H1 (cell line): ENCODE measurements around the gene DLK1. TPM values are rescaled to one million over a fixed set of nuclear protein-coding genes. Genes with fewer than 3 reads are reported as not detected.

Source experiments
- CTCF ChIA-PET: fragments of 300-600 bp; sonication (Branson Sonifier 250); formaldehyde crosslinking; loops from one replicate; lab custom pipeline; 2021; ENCODE audit not compliant: partially characterized antibody; lab: Charles Lee
- POLR2A ChIA-PET: fragments of 300-600 bp; sonication (Branson Sonifier 250); formaldehyde crosslinking; loops from one replicate; lab custom pipeline; 2021; ENCODE audit warnings: inconsistent platforms; ENCODE audit not compliant: partially characterized antibody; lab: Charles Lee
- DNase-seq, 2 experiments: peaks; one replicate each; pipeline versions ENCODE4 v3.0.0 to v3.0.0-alpha.2; 2010 to 2022; ENCODE audit warnings: low spot score in 2 of 2, low read depth in 1 of 2, mixed read lengths in 1 of 2
- FAIRE-seq: peaks from 2 replicates; lab custom pipeline; 2011; peaks lifted over from hg19 to GRCh38; lab: Jason Lieb, UNC
- H2AFZ ChIP-seq: 2 replicates; pipeline ENCODE4 v1.8.1; 2012; ENCODE audit warnings: low read length, inconsistent platforms
- H2AK5ac ChIP-seq: 2 replicates; pipeline ENCODE4 v1.6.1; 2013; ENCODE audit warnings: low read depth, low read length
- H2BK120ac ChIP-seq: replicated peaks from 2 replicates; pipeline ENCODE3; 2013; ENCODE audit warnings: low read depth, low read length, inconsistent platforms
- H2BK12ac ChIP-seq: 2 replicates; pipeline ENCODE4 v1.6.1; 2013; ENCODE audit warnings: low read depth, low read length
- H2BK15ac ChIP-seq: 2 replicates; pipeline ENCODE4 v1.6.1; 2013; ENCODE audit warnings: low read length
- H2BK20ac ChIP-seq: 2 replicates; pipeline ENCODE4 v1.6.1; 2013; ENCODE audit warnings: low read length
- H2BK5ac ChIP-seq: 2 replicates; pipeline ENCODE4 v1.6.1; 2013; ENCODE audit warnings: low read depth, low read length
- H3K14ac ChIP-seq: 2 replicates; pipeline ENCODE4 v1.6.1; 2013; ENCODE audit warnings: inconsistent platforms; ENCODE audit not compliant: insufficient read length
- H3K18ac ChIP-seq: 2 replicates; pipeline ENCODE4 v1.6.1; 2013; ENCODE audit warnings: low read length; ENCODE audit errors: extremely low read depth
- H3K23ac ChIP-seq: 2 replicates; pipeline ENCODE4 v1.6.1; 2013; ENCODE audit warnings: inconsistent platforms; ENCODE audit not compliant: insufficient read length
- H3K23me2 ChIP-seq: 2 replicates; pipeline ENCODE4 v1.6.1; 2013; ENCODE audit warnings: low read depth, low read length
- H3K27ac ChIP-seq: 2 replicates; pipeline ENCODE4 v1.6.1; 2011; ENCODE audit warnings: low read depth, low read length, inconsistent platforms
- H3K27me3 ChIP-seq, 4 experiments: replicated peaks in 1 of 4; 1 replicate in 1 of 4; 2 replicates in 3 of 4; pipeline versions ENCODE4 v1.6.1 to v1.8.1; 2011 to 2013; ENCODE audit warnings: low read length in 3 of 4, mild to moderate bottlenecking in 3 of 4, inconsistent platforms in 2 of 4, mixed read lengths in 2 of 4, moderate library complexity in 1 of 4; ENCODE audit not compliant: control insufficient read depth in 3 of 4, insufficient read depth in 3 of 4; ENCODE audit errors: extremely low read depth in 1 of 4
- H3K36me3 ChIP-seq, 4 experiments: 2 replicates each; pipeline versions ENCODE4 v1.6.1 to v1.8.1; 2011 to 2013; ENCODE audit warnings: mild to moderate bottlenecking in 4 of 4, low read length in 3 of 4, moderate library complexity in 2 of 4, control low read depth in 1 of 4, inconsistent platforms in 1 of 4; ENCODE audit not compliant: insufficient read depth in 4 of 4, control insufficient read depth in 2 of 4
- H3K4ac ChIP-seq: replicated peaks from 2 replicates; pipeline ENCODE3; 2013; ENCODE audit warnings: low read length, low read depth, mixed read lengths, inconsistent platforms; ENCODE audit not compliant: insufficient read length
- H3K4me1 ChIP-seq, 4 experiments: replicated peaks in 1 of 4; 1 replicate in 1 of 4; 2 replicates in 3 of 4; pipeline versions ENCODE4 v1.6.1 to v1.8.1; 2011 to 2013; ENCODE audit warnings: low read length in 3 of 4, inconsistent platforms in 2 of 4, mixed read lengths in 1 of 4; ENCODE audit not compliant: insufficient read depth in 4 of 4, control insufficient read depth in 3 of 4
- H3K4me2 ChIP-seq, 2 experiments: 2 replicates each; pipeline versions ENCODE4 v1.6.1 to v1.8.1; 2011 to 2013; ENCODE audit warnings: low read depth in 2 of 2, low read length in 2 of 2, control low read depth in 1 of 2, inconsistent platforms in 1 of 2, mild to moderate bottlenecking in 1 of 2; ENCODE audit not compliant: insufficient read depth in 1 of 2
- H3K4me3 ChIP-seq, 4 experiments: fragments of 200-600, 300-600 bp in 1 of 4; sonication (generic), shearing (Covaris generic), sonication (Bioruptor Twin) in 1 of 4; 2 replicates each; pipeline versions ENCODE4 v1.5.1 to v1.8.1; 2011 to 2016; ENCODE audit warnings: low read length in 4 of 4, low read depth in 3 of 4, control low read depth in 2 of 4, inconsistent platforms in 2 of 4, mild to moderate bottlenecking in 2 of 4, mixed read lengths in 1 of 4, moderate library complexity in 1 of 4; ENCODE audit not compliant: insufficient read depth in 2 of 4; ENCODE audit errors: extremely low read depth in 1 of 4
- H3K56ac ChIP-seq: replicated peaks from 2 replicates; pipeline ENCODE3; 2013; ENCODE audit warnings: low read depth, mild to moderate bottlenecking, mixed read lengths, low read length, inconsistent platforms; ENCODE audit not compliant: insufficient read length
- H3K79me1 ChIP-seq: 2 replicates; pipeline ENCODE4 v1.6.1; 2013; ENCODE audit warnings: low read depth, low read length, control low read depth
- H3K79me2 ChIP-seq, 2 experiments: 2 replicates each; pipeline versions ENCODE4 v1.6.1 to v1.8.1; 2012 to 2013; ENCODE audit warnings: low read length in 2 of 2, mild to moderate bottlenecking in 2 of 2, inconsistent platforms in 1 of 2; ENCODE audit not compliant: insufficient read depth in 2 of 2, control insufficient read depth in 1 of 2
- H3K9ac ChIP-seq, 4 experiments: replicated peaks in 1 of 4; 1 replicate in 1 of 4; 2 replicates in 3 of 4; pipeline versions ENCODE4 v1.6.1 to v1.8.1; 2011 to 2013; ENCODE audit warnings: low read depth in 3 of 4, low read length in 3 of 4, control low read depth in 2 of 4, mild to moderate bottlenecking in 2 of 4, moderate library complexity in 2 of 4, inconsistent platforms in 1 of 4; ENCODE audit errors: extremely low read depth in 1 of 4
- H3K9me3 ChIP-seq, 2 experiments: 2 replicates each; pipeline versions ENCODE4 v1.6.1 to v1.8.1; 2012 to 2013; ENCODE audit warnings: mild to moderate bottlenecking in 2 of 2, moderate library complexity in 2 of 2, control low read depth in 1 of 2, inconsistent platforms in 1 of 2, low read depth in 1 of 2, low read length in 1 of 2, mixed read lengths in 1 of 2; ENCODE audit not compliant: insufficient read depth in 2 of 2
- H4K20me1 ChIP-seq, 2 experiments: replicated peaks in 1 of 2; 2 replicates each; pipeline versions ENCODE3 to v1.8.1; 2011 to 2013; ENCODE audit warnings: inconsistent platforms in 2 of 2, low read length in 2 of 2, mild to moderate bottlenecking in 1 of 2; ENCODE audit not compliant: insufficient read depth in 2 of 2, control insufficient read depth in 1 of 2
- H4K5ac ChIP-seq: 2 replicates; pipeline ENCODE4 v1.6.1; 2013; ENCODE audit warnings: low read length, low read depth, mixed read lengths, inconsistent platforms; ENCODE audit not compliant: insufficient read length
- H4K8ac ChIP-seq: 2 replicates; pipeline ENCODE4 v1.8.0; 2013; ENCODE audit warnings: mild to moderate bottlenecking, moderate library complexity, low read length, inconsistent platforms; ENCODE audit not compliant: insufficient read depth; ENCODE audit errors: extremely low read depth
- H4K91ac ChIP-seq: replicated peaks from 2 replicates; pipeline ENCODE3; 2013; ENCODE audit warnings: low read length, mixed read lengths, inconsistent platforms; ENCODE audit not compliant: insufficient read length
- FOSL1 ChIP-seq: IDR thresholded peaks from 2 replicates; pipeline ENCODE4 v1.6.1; 2011; ENCODE audit warnings: mild to moderate bottlenecking, low read depth, low read length, moderate library complexity; ENCODE audit not compliant: insufficient read depth
- JUND ChIP-seq: IDR thresholded peaks from 2 replicates; pipeline ENCODE4 v1.6.1; 2011; ENCODE audit warnings: mild to moderate bottlenecking, improper control_type of control experiment, low read length
- RXRA ChIP-seq: IDR thresholded peaks from 2 replicates; pipeline ENCODE4 v1.6.1; 2011; ENCODE audit warnings: low read depth, mild to moderate bottlenecking, low read length, moderate library complexity; ENCODE audit not compliant: insufficient read depth
- WGBS, 2 experiments: shearing (Covaris generic) in 1 of 2; methylation state at CpG; one replicate each; pipeline versions ENCODE4 v1.1.6 to v1.1.7; 2013 to 2015; ENCODE audit warnings: low lambda C conversion rate in 2 of 2, mixed read lengths in 2 of 2, inconsistent platforms in 1 of 2, low coverage in 1 of 2, missing lambda C conversion rate in 1 of 2; ENCODE audit not compliant: insufficient replicate concordance in 2 of 2, insufficient coverage in 1 of 2, insufficient read length in 1 of 2; ENCODE audit errors: extremely low coverage in 1 of 2, missing lambda C conversion rate in 1 of 2; 5-methylcytosine and 5-hydroxymethylcytosine counted together
- polyA plus RNA-seq, 7 experiments: library from polyadenylated mRNA; depleted of rRNA in 3 of 7; stranded (reverse) in 5 of 7; unstranded in 2 of 7; fragments of >200 nt in 5 of 7; fragments of 200-250 nt in 2 of 7; gene quantifications; 1 replicate in 5 of 7; 2 replicates in 1 of 7; 4 replicates in 1 of 7; pipeline versions ENCODE4 v1.2.1 to v1.2.3, GENCODE V29; 2011 to 2013; ENCODE audit warnings: missing spikeins in 2 of 7, mixed read lengths in 2 of 7
- total RNA-seq: library from RNA; stranded (reverse); fragmentation: NEBNext Ultra II Directional; extraction: Animal tissue kit (Norgen Biotek cat#: 25700); gene quantifications from 2 replicates; pipeline ENCODE4 v1.2.1, GENCODE V29; 2021

DLK1 gene
- total and polyA plus RNA-seq, 2 of the 8 experiments (the other 6 are each of a cell fraction or from before 2014, with no cell fraction given) = 1.3 to 2.4 TPM

DNA sequence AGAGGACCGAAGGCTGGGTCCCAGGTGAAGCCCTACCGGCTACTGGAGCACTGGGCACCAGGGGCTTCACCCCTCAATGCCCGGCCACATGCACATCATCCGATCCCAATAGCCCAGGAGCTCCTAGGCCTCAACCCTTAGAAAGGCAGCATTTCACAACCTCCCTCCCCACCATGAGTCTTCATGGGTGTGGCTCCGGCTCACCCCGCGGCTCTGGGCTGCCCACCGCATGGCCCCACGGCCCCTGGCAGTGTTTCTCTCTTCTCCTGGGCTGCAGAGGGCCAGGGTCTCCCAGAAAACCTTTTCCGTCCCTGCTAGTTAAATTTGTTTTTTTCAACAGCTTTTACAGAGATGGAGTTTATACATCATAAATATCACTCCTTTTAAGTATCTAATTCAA lies 28.6 kb upstream of the DLK1 start:
- Histone ChIP-seq H3K79me2 (no peaks in the 10 kb centered on the region), H3K4me3 (no peak overlapping the region), H3K9me3 (no peaks in the 10 kb centered on the region), H2BK5ac (no peak overlapping the region), H4K8ac (no peak overlapping the region), H3K27me3 (no peaks in the 10 kb centered on the region; a peak in 1 of 7 replicates), H3K36me3 (no peaks in the 10 kb centered on the region), H2AFZ (no peak overlapping the region), H3K9ac (no peak overlapping the region), H2BK120ac (no peak overlapping the region), H3K56ac (no peak overlapping the region), H4K20me1 (no peaks in the 10 kb centered on the region), H2BK20ac (no peak overlapping the region), H2BK12ac (no peak overlapping the region), H3K14ac (no peak overlapping the region), H2AK5ac (no peak overlapping the region), H4K91ac (no peak overlapping the region), H3K79me1 (no peaks in the 10 kb centered on the region), H3K23me2 (no peaks in the 10 kb centered on the region), H3K18ac (no peak overlapping the region), H4K5ac (no peak overlapping the region), H3K27ac (no peak overlapping the region), H3K4me1 (peaks cover 0 to 4% (median 0%) of the 10 kb centered on the region in 4 experiments; a peak in 1 of 7 replicates), H3K4me2 (no peak overlapping the region), H3K23ac (no peak overlapping the region), H3K4ac (no peak overlapping the region), H2BK15ac (no peak overlapping the region)
- FAIRE-seq (no peak), DNase-seq (no peak)
- 87% methylated on average over 10 of the region's 10 CpGs; no CpG with 5 or more reads in 1 of the 2 experiments for WGBS, 2 experiments
- POLR2A ChIA-PET = no interaction called here
- CTCF ChIA-PET = interaction anchor here (1.2 to 2.2 kb wide), 4 partner anchors 12 to 52 kb away, joined by 3 to 6 read pairs (median 4); no protein-coding TSS in a partner anchor
- TF ChIP-seq FOSL1 (no peak), RXRA (no peak), JUND (no peak)
